ENCODE measurements around the gene HSBP1. TPM values are rescaled to one million over a fixed set of nuclear protein-coding genes. Genes with fewer than 3 reads are reported as not detected.

HSBP1 gene
- polyA plus RNA-seq, 1 donor = 105 TPM

GRCh38 chr16:83840060-83840617 lies 32.4 kb downstream of the HSBP1 start:
- DNase-seq = no peak

GRCh38 chr16:83842291-83842690 lies 34.5 kb downstream of the HSBP1 start:
- DNase-seq = no peak

GRCh38 chr16:83842756-83843507 lies 35.2 kb downstream of the HSBP1 start:
- no peak for DNase-seq

DNA sequence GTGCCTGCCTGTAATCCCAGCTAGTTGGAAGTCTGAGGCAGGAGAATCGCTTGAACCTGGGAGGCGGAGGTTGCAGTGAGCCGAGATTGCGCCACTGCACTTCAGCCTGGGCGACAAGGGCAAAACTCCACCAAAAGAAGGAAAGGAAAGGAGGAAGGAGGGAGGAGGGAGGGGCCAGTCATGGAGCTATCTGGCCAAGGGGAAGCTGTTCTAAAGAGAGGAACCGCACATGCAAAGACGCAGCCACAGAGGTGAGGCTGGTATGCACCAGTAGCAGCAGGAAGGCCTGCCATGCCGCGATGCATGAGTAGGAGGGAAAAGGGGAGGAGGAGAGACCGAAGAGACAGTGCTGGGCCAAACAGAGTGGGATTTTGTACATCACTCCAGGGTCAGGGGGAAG lies 35.9 kb downstream of the HSBP1 start:
- no peak for DNase-seq

DNA sequence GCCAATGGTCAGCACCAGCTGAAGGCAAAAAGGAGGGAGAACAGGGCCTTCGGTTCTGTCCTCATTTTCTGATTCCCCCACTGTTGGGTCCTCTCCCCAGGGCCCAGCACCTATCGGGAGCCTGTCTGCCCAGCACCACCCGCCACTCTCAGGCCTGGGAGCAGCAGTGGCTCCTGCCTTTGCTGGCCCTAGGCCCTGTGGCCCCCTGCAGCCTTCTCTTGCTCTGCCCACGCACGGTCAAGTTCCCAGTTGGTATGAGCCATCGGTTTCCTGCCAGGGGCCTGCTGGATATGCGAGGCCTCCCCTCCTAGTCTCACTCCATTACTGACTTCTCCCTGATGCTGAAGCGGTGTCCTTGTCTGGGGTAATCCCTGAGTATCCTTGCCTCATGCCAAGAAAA lies 37.5 kb downstream of the HSBP1 start:
- DNase-seq = no peak

- no peak for DNase-seq
Observed at GRCh38 chr16:83847371-83848225, 39.8 kb downstream of the HSBP1 start.

- DNase-seq = peak; percentile 73
Observed at GRCh38 chr16:83849421-83849820, 41.6 kb downstream of the HSBP1 start.

DNA sequence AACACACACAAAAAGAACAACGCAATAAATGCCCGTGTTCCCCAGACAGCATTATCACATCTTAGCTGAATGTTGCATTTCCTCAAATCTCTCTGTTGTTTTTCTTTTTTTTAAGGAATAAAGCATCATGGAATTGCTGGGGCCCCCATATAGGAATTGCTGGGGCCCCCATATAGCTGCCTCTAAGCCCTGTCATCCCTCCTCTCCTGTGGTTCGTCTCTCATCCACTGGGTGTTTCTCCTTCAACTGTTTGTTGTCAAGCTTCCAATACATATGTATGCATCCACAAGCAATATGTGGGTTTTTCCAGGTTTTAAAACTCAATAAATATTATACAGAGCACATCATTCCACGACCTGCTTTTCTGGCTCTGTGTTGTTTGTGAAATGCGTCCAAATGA lies 43.2 kb downstream of the HSBP1 start:
- peak; percentile 28 for DNase-seq

GRCh38 chr16:83851473-83851872 lies 43.7 kb downstream of the HSBP1 start:
- DNase-seq = no peak

GRCh38 chr16:83852774-83853173 lies 45.0 kb downstream of the HSBP1 start:
- DNase-seq = no peak

GRCh38 chr16:83853834-83854233 lies 46.1 kb downstream of the HSBP1 start:
- no peak for DNase-seq

- no peak for DNase-seq
Observed at GRCh38 chr16:83854420-83854819, 46.6 kb downstream of the HSBP1 start.

GRCh38 chr16:83856792-83857191 lies 49.0 kb downstream of the HSBP1 start:
- DNase-seq = no peak

GRCh38 chr16:83859265-83859664 lies 51.5 kb downstream of the HSBP1 start:
- DNase-seq = no peak

GRCh38 chr16:83862661-83863060 lies 54.9 kb downstream of the HSBP1 start:
- DNase-seq = no peak

DNA sequence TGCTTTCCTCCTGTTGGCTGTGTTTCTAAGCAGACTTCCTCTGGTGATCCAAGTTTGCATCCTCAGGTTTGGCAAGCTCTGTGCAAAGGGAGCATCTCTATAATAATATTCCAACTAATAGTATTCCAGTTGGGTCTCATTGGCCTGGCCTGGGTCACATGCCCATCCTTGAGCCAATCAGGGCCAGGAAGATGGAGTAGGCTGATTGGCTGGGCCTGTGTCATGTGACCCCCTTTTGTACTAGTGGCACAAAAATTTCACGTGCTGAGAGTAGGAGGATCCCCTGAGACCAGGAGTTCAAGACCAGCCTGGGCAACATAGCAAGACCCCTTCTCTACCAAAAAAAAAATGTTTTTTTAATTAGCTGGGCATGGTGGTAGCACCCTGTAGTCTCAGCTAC lies 55.9 kb downstream of the HSBP1 start:
- DNase-seq = no peak

Other genes with a start within 250 kb of the HSBP1 start
- 5.2 TPM for gene MLYCD, start 91.1 kb downstream of the HSBP1 start, polyA plus RNA-seq (ENCODE audit: insufficient read length)
- gene OSGIN1, start 145.3 kb downstream of the HSBP1 start, polyA plus RNA-seq (ENCODE audit: insufficient read length) = 0.53 TPM
- 0.45 TPM for gene NECAB2, start 160.3 kb downstream of the HSBP1 start, polyA plus RNA-seq (ENCODE audit: insufficient read length)
- gene SLC38A8, start 234.8 kb downstream of the HSBP1 start, polyA plus RNA-seq (ENCODE audit: insufficient read length) = not detected